Astrocyte (in vitro differentiated cells and primary cell): ENCODE results near the gene SLC8A2. TPM values are rescaled to one million over a fixed set of nuclear protein-coding genes. Genes with fewer than 3 reads are reported as not detected.

ENCODE experiments used
- DNase-seq: peaks from one replicate; pipeline ENCODE4 v3.0.0-alpha.2; 2010; ENCODE audit warnings: low read depth
- FAIRE-seq: peaks from 2 replicates; lab custom pipeline; 2011; peaks lifted over from hg19 to GRCh38; lab: Jason Lieb, UNC
- H2AFZ ChIP-seq: 2 replicates; pipeline ENCODE4 v1.6.0; 2012; ENCODE audit warnings: low read depth, low read length, inconsistent platforms
- H3K27ac ChIP-seq: 2 replicates; pipeline ENCODE4 v1.5.1; 2011; ENCODE audit warnings: low read depth, low read length, inconsistent platforms
- H3K27me3 ChIP-seq: 2 replicates; pipeline ENCODE4 v1.6.0; 2011; ENCODE audit warnings: low read length, inconsistent platforms; ENCODE audit not compliant: insufficient read depth
- H3K36me3 ChIP-seq: 2 replicates; pipeline ENCODE4 v1.5.1; 2011; ENCODE audit warnings: low read length, inconsistent platforms; ENCODE audit not compliant: insufficient read depth
- H3K4me1 ChIP-seq: 2 replicates; pipeline ENCODE4 v1.5.1; 2011; ENCODE audit warnings: low read length, inconsistent platforms; ENCODE audit not compliant: insufficient read depth
- H3K4me2 ChIP-seq: 2 replicates; pipeline ENCODE4 v1.6.0; 2012; ENCODE audit warnings: low read length, inconsistent platforms
- H3K4me3 ChIP-seq: 2 replicates; pipeline ENCODE4 v1.5.1; 2011; ENCODE audit warnings: low read depth, mild to moderate bottlenecking, low read length, inconsistent platforms; ENCODE audit not compliant: insufficient read depth
- H3K79me2 ChIP-seq: 2 replicates; pipeline ENCODE4 v1.6.0; 2012; ENCODE audit warnings: mild to moderate bottlenecking, low read length, inconsistent platforms; ENCODE audit not compliant: insufficient read depth
- H3K9ac ChIP-seq: 2 replicates; pipeline ENCODE4 v1.6.0; 2012; ENCODE audit warnings: mild to moderate bottlenecking, low read length, inconsistent platforms
- H3K9me3 ChIP-seq: 2 replicates; pipeline ENCODE4 v1.5.1; 2012; ENCODE audit warnings: low read depth, mild to moderate bottlenecking, low read length, inconsistent platforms; ENCODE audit not compliant: insufficient read depth
- H4K20me1 ChIP-seq: 2 replicates; pipeline ENCODE4 v1.6.0; 2012; ENCODE audit warnings: low read length, inconsistent platforms; ENCODE audit not compliant: insufficient read depth
- H3K27ac Mint-ChIP-seq: one replicate; pipeline ENCODE4 v1.8.0; 2021; ENCODE audit warnings: mild to moderate bottlenecking, mixed read lengths; ENCODE audit not compliant: unreplicated experiment
- H3K27me3 Mint-ChIP-seq: one replicate; pipeline ENCODE4 v1.8.0; 2021; ENCODE audit warnings: low read depth, mixed read lengths; ENCODE audit not compliant: unreplicated experiment
- H3K36me3 Mint-ChIP-seq: one replicate; pipeline ENCODE4 v1.8.0; 2021; ENCODE audit warnings: low read depth, mixed read lengths; ENCODE audit not compliant: unreplicated experiment
- H3K4me1 Mint-ChIP-seq: one replicate; pipeline ENCODE4 v1.8.0; 2021; ENCODE audit warnings: low read depth, mixed read lengths; ENCODE audit not compliant: unreplicated experiment
- H3K4me3 Mint-ChIP-seq: one replicate; pipeline ENCODE4 v1.8.0; 2021; ENCODE audit warnings: mild to moderate bottlenecking, moderate library complexity, mixed read lengths; ENCODE audit not compliant: unreplicated experiment
- H3K9me3 Mint-ChIP-seq: one replicate; pipeline ENCODE4 v1.8.0; 2021; ENCODE audit warnings: mild to moderate bottlenecking, mixed read lengths; ENCODE audit not compliant: unreplicated experiment
- CTCF ChIP-seq: IDR thresholded peaks from 2 replicates; pipeline ENCODE4 v1.5.1; 2011; ENCODE audit warnings: low read depth, mild to moderate bottlenecking, inconsistent platforms, low read length, moderate library complexity; ENCODE audit not compliant: insufficient read depth
- EZH2 ChIP-seq: IDR thresholded peaks from 2 replicates; pipeline ENCODE4 v1.6.1; 2012; ENCODE audit warnings: mild to moderate bottlenecking, low read length, inconsistent platforms; ENCODE audit not compliant: insufficient read depth
- total RNA-seq: library from RNA; stranded (reverse); gene quantifications from 2 replicates; pipeline ENCODE4 v1.2.1, GENCODE V29; 2021

SLC8A2 gene
- total RNA-seq, 1 donor from 2014 or later: 3.3 TPM

DNA sequence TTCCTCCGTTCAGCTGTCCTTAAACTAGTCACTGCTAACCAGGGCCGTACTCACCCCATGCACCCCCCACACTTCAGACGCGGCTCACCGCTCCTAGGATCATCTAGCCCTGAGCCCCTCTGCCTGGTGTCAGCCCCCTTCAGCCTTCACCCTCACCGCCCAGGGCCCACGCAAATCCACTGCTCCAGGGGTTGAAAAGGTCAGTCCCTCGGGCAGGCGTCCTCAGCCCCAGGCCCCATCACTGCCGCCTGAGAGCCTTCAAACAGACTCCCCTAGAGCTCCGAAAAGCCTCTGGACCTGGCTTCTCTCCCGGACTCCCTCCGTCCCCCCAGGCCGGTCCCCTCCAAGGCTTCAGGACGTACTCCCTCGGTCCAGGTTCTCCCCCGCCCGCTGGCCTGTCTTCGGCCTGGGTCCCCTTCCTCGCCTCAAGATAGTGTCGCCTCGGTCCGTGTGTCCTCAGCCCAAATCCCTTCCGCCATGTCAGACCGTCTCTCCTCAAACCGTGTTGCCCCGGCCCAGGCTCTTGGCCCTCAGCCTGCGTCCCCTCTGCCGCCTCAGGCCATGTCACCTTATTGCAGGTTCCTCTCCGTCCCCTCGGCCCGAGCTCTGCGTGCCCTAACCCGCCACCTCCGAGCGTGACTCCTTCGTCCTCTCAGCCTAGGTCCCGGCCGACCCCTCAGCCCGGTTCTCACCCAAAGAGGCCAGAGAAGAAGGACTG lies 42.6 kb upstream of the SLC8A2 start:
- Mint-ChIP-seq H3K27me3 (peaks cover 3% of the 10 kb centered on the region), H3K36me3 (peaks cover 8% of the 10 kb centered on the region), H3K9me3 (no peaks in the 10 kb centered on the region), H3K4me3 (peak overlapping the region; percentile 99), H3K4me1 (peaks cover 35% of the 10 kb centered on the region), H3K27ac (peak overlapping the region; percentile 99)
- Histone ChIP-seq H3K4me3 (peak overlapping the region; percentile 93), H3K36me3 (no peaks in the 10 kb centered on the region), H3K79me2 (peaks cover 55% of the 10 kb centered on the region), H4K20me1 (peaks cover 52% of the 10 kb centered on the region), H3K4me2 (peak overlapping the region; percentile 100), H3K27ac (peak overlapping the region; percentile 96), H3K9ac (peak overlapping the region; percentile 99), H3K9me3 (no peaks in the 10 kb centered on the region), H2AFZ (peak overlapping the region; percentile 90), H3K27me3 (peaks cover 2% of the 10 kb centered on the region), H3K4me1 (peaks cover 19% of the 10 kb centered on the region)
- TF ChIP-seq EZH2 (no peak), CTCF (no peak)
- DNase-seq (no peak), FAIRE-seq (no peak)

DNA sequence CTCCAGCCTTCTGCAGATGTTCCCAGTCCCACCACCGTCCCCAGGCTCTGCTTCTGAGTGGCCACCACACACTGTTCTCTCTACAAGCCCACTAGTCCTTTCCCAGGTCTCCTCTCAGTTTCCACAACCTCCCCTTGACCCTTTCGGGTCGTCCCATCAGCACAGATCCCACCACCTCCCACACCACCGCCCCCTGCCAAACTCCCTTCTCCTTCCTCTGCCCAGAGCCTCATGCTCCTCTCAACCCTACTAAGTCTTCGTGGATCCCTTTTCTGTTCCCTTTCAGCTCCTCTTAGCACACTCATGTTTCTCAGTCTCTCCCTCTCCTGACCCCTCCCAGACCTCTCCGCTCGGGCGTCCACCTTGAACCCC lies 41.2 kb upstream of the SLC8A2 start:
- Mint-ChIP-seq H3K9me3 (no peaks in the 10 kb centered on the region), H3K36me3 (peaks cover 8% of the 10 kb centered on the region), H3K4me3 (peak overlapping the region; percentile 99), H3K4me1 (peaks cover 32% of the 10 kb centered on the region), H3K27ac (peak overlapping the region; percentile 99), H3K27me3 (no peaks in the 10 kb centered on the region)
- Histone ChIP-seq H2AFZ (no peak overlapping the region), H3K36me3 (no peaks in the 10 kb centered on the region), H3K79me2 (peaks cover 68% of the 10 kb centered on the region), H3K27ac (no peak overlapping the region), H3K9me3 (no peaks in the 10 kb centered on the region), H4K20me1 (peaks cover 65% of the 10 kb centered on the region), H3K27me3 (no peaks in the 10 kb centered on the region), H3K9ac (peak overlapping the region; percentile 99), H3K4me3 (no peak overlapping the region), H3K4me1 (peaks cover 19% of the 10 kb centered on the region), H3K4me2 (peak overlapping the region; percentile 100)
- FAIRE-seq: no peak
- TF ChIP-seq CTCF (no peak), EZH2 (no peak)
- no peak for DNase-seq
